Gastrocnemius medialis (tissue), 4 donors: ENCODE results near the gene CRACDL.

Experiments used
- POLR2A ChIP-seq, 2 donors: fragments of 450-650 bp; IDR thresholded peaks; one replicate each; pipeline ENCODE4 v1.6.1; 2017; ENCODE audit warnings: antibody characterized with exemption in 2 of 2, mild to moderate bottlenecking in 2 of 2, moderate library complexity in 2 of 2
- TF ChIP-seq, protein P1 (sequence below), 5 experiments: fragments of 450-650 bp in 3 of 5; fragments of 200-600 bp in 2 of 5; sonication (generic) in 2 of 5; IDR thresholded peaks in 4 of 5; conservative IDR thresholded peaks in 1 of 5; 1 replicate in 4 of 5; 2 replicates in 1 of 5; pipeline ENCODE4 v1.5.1; 2016 to 2019; ENCODE audit warnings: antibody characterized with exemption in 5 of 5, mild to moderate bottlenecking in 3 of 5, moderate library complexity in 3 of 5

DNA sequence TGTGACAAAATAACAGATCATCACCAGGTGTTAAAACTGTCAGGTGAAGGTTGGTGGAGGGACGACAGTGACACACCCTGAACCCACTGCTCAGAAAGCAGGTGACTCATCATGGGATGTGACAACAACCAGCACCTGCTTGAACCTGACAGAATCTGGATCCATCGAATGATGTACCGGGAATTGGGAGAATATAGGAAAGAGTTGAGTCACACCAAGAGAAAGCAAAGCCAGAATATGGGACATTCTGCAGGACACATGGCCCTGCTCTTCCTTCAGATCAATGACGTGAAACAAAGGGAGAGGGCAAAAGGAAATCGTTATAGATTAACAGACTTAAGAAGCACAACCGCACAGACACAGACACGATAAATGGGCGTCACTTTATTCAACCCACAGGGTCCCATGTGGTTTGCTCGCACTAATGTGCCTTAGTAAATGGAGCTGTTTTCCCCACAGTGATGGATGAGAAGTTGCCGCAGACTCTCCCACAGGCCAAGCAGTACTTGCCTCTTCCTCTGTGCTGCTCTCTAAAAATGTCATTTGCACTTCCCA is 100.1 kb downstream of the CRACDL start:
- TF ChIP-seq, protein P1, sequence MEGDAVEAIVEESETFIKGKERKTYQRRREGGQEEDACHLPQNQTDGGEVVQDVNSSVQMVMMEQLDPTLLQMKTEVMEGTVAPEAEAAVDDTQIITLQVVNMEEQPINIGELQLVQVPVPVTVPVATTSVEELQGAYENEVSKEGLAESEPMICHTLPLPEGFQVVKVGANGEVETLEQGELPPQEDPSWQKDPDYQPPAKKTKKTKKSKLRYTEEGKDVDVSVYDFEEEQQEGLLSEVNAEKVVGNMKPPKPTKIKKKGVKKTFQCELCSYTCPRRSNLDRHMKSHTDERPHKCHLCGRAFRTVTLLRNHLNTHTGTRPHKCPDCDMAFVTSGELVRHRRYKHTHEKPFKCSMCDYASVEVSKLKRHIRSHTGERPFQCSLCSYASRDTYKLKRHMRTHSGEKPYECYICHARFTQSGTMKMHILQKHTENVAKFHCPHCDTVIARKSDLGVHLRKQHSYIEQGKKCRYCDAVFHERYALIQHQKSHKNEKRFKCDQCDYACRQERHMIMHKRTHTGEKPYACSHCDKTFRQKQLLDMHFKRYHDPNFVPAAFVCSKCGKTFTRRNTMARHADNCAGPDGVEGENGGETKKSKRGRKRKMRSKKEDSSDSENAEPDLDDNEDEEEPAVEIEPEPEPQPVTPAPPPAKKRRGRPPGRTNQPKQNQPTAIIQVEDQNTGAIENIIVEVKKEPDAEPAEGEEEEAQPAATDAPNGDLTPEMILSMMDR (IDR thresholded peaks at IDR 0.05 in 4 of 5, conservative IDR thresholded peaks at IDR 0.05 in 1 of 5) = no peak
- TF ChIP-seq POLR2A (IDR thresholded peaks at IDR 0.05) = no peak
